Right lobe of liver (tissue), 4 donors: ENCODE results near the gene SEC23A.

Experiments used
- CTCF ChIP-seq, 4 donors: fragments of 200-600 bp in 3 of 4; fragments of 450-650 bp in 1 of 4; IDR thresholded peaks; one replicate each; pipeline versions ENCODE4 v1.5.1 to v1.8.0; 2016 to 2022; ENCODE audit warnings: antibody characterized with exemption in 4 of 4, mild to moderate bottlenecking in 2 of 4
- POLR2A ChIP-seq: fragments of 450-650 bp; IDR thresholded peaks from one replicate; pipeline ENCODE4 v1.6.1; 2017; ENCODE audit warnings: antibody characterized with exemption, mild to moderate bottlenecking
- donor health status: DM: no; HTN: no; CAD: no.
- donor health status: DM: no; HTN: no; CAD: no.
- donor health status: DM: no; HTN: yes; CAD: no.

- no peak for TF ChIP-seq CTCF (IDR thresholded peaks at IDR 0.05)
- TF ChIP-seq POLR2A = no peak
Measured at GRCh38 chr14:39099748-39100147, 3.3 kb downstream of the SEC23A start.
